KMS-11 (cell line): Measurements from ENCODE around the gene PHACTR3.

Experiments
- H2AFZ ChIP-seq: fragments of 200-600 bp; sonication (generic); 2 replicates; pipeline ENCODE4 v1.6.1; 2016; ENCODE audit warnings: antibody characterized with exemption, mixed run types, low read depth
- H3K27ac ChIP-seq: fragments of 200-600 bp; sonication (generic); 2 replicates; pipeline ENCODE4 v1.6.1; 2016; ENCODE audit warnings: mild to moderate bottlenecking, mixed run types
- H3K27me3 ChIP-seq: fragments of 200-600 bp; sonication (generic); 2 replicates; pipeline ENCODE4 v1.6.1; 2017; ENCODE audit warnings: mild to moderate bottlenecking, low read depth, mixed run types, moderate library complexity; ENCODE audit not compliant: insufficient read depth
- H3K36me3 ChIP-seq: fragments of 200-600 bp; sonication (generic); 2 replicates; pipeline ENCODE4 v1.6.1; 2017; ENCODE audit warnings: mild to moderate bottlenecking, mixed run types; ENCODE audit not compliant: insufficient read depth
- H3K4me1 ChIP-seq: fragments of 200-600 bp; sonication (generic); 2 replicates; pipeline ENCODE4 v1.6.1; 2016; ENCODE audit warnings: mild to moderate bottlenecking, low read depth, mixed run types; ENCODE audit not compliant: poor library complexity, severe bottlenecking
- H3K4me2 ChIP-seq: fragments of 200-600 bp; sonication (generic); 2 replicates; pipeline ENCODE4 v1.7.0; 2016; ENCODE audit warnings: mild to moderate bottlenecking, mixed run types
- H3K4me3 ChIP-seq: fragments of 200-600 bp; sonication (generic); IDR thresholded peaks from 2 replicates; pipeline ENCODE4 v1.6.1; 2017; ENCODE audit warnings: low read depth, low read length, mixed read lengths; ENCODE audit not compliant: insufficient read depth
- H3K79me2 ChIP-seq: fragments of 200-600 bp; sonication (generic); 2 replicates; pipeline ENCODE4 v1.6.1; 2016; ENCODE audit warnings: low read depth, mixed run types; ENCODE audit not compliant: insufficient read depth
- H3K9ac ChIP-seq: fragments of 200-600 bp; sonication (generic); 2 replicates; pipeline ENCODE4 v1.6.1; 2016; ENCODE audit warnings: mild to moderate bottlenecking, mixed run types
- H4K20me1 ChIP-seq: fragments of 200-600 bp; sonication (generic); 2 replicates; pipeline ENCODE4 v1.6.1; 2016; ENCODE audit warnings: mild to moderate bottlenecking, mixed run types; ENCODE audit not compliant: insufficient read depth
- CTCF ChIP-seq: fragments of 200-600 bp; sonication (generic); conservative IDR thresholded peaks from 2 replicates; pipeline ENCODE4 v1.6.1; 2017; ENCODE audit warnings: low read depth, mild to moderate bottlenecking, antibody characterized with exemption, low read length, moderate library complexity, mixed read lengths

PHACTR3 gene

DNA sequence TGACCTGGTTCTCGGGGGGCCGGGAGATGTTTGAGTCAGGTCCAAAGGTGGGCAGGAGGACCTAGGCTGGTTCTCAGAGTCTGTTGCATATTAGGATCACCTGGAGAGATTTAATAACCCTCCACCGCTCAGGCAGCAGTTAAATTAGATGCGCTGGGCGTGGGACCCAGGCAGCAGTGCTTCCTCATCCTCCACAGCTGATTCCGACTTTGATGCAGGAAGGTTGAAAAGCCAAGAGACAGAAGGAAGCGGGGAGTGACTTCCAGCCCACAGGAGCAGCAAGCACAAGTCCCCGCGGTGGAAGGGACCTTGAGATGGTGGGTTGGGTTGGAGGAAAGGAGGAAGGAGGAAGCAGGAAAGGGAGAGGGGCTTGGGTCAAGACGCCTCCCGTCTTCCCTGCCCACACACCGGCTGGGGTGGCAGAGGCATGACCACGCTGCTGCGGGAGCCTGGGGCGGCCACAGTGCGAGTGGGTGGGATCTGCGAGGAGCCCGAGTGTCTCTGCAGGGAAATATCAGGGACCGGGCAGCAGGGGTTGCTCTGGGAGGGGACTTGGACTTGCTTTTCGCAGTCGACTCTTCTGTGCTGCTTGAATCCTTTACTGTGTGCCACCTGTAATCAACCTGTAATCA lies 146.0 kb downstream of the PHACTR3 start:
- Histone ChIP-seq H4K20me1 (no peaks in the 10 kb centered on the region), H3K79me2 (no peaks in the 10 kb centered on the region), H2AFZ (peak overlapping the region; percentile 85), H3K4me2 (no peak overlapping the region; the same call in 1 of the 2 replicates), H3K36me3 (no peaks in the 10 kb centered on the region), H3K4me1 (peaks cover 37% of the 10 kb centered on the region), H3K27me3 (no peaks in the 10 kb centered on the region), H3K4me3 (no peak overlapping the region), H3K27ac (no peak overlapping the region), H3K9ac (no peak overlapping the region)
- no peak for TF ChIP-seq CTCF

- H3K4me2 ChIP-seq, result peak overlapping the region; percentile 96
Measured at GRCh38 chr20:59751075-59751711, 146.9 kb downstream of the PHACTR3 start.

GRCh38 chr20:59752101-59752586 lies 147.8 kb downstream of the PHACTR3 start:
- H3K9ac ChIP-seq, result peak overlapping the region; percentile 43
- H3K4me1 ChIP-seq, result peaks cover 37% of the 10 kb centered on the region
- no peak overlapping the region for H3K4me3 ChIP-seq
- H3K27ac ChIP-seq, result peak overlapping the region; percentile 82
- H3K36me3 ChIP-seq, result no peaks in the 10 kb centered on the region
- peak overlapping the region; percentile 85 for H2AFZ ChIP-seq
- peak overlapping the region; percentile 96 for H3K4me2 ChIP-seq
- TF ChIP-seq CTCF, result no peak
- no peaks in the 10 kb centered on the region for H3K27me3 ChIP-seq
- no peaks in the 10 kb centered on the region for H3K79me2 ChIP-seq
- no peaks in the 10 kb centered on the region for H4K20me1 ChIP-seq

More at GRCh38 chr20:59751075-59751711, 146.9 kb downstream of the PHACTR3 start:
- peak; percentile 92 for TF ChIP-seq CTCF
- H3K27ac ChIP-seq, result peak overlapping the region; percentile 82
- H3K4me1 ChIP-seq, result peaks cover 37% of the 10 kb centered on the region
- no peaks in the 10 kb centered on the region for H3K79me2 ChIP-seq
- H4K20me1 ChIP-seq, result no peaks in the 10 kb centered on the region
- no peaks in the 10 kb centered on the region for H3K27me3 ChIP-seq
- H3K4me3 ChIP-seq, result no peak overlapping the region
- H3K36me3 ChIP-seq, result no peaks in the 10 kb centered on the region
- H3K9ac ChIP-seq, result peak overlapping the region; percentile 43
- H2AFZ ChIP-seq, result peak overlapping the region; percentile 85

DNA sequence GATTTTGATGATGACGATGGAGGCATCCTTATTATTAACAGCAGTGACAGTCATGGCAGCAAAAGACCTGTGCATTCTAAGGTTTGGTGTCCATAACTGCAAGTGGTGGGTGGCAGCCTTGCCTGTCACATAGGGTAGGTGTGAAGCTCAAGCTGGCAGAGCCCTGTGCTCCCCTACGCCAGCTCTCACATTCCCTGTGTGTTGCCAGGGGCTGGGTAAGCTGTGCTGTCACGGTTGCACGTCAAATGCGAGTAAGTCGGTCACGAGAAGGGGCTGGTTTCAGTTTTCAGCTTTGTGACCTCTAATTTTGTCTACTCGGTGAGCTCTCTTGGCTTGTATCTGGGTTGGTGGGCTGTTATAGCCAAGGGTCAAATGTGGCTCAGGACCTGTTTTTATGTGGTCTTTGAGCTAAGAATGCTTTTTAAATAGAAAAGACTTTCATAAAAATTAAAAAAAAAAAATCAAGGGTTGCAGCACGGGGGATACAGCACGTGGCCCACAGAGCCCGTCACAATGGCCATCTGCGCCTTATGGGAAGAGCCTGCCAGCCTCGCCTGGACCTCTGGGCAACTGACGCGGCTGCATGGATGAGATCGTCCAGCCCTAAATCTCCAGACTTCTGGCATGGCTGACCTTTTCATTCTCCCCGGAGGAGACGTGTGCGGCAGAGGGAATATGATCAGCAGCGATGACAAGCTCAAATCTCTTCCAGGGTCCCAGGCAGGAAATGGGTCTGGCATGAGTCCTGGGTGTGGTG lies 148.5 kb downstream of the PHACTR3 start:
- Histone ChIP-seq H3K4me1 (peaks cover 37% of the 10 kb centered on the region), H2AFZ (peak overlapping the region; percentile 85), H3K27ac (peak overlapping the region; percentile 82), H3K4me3 (no peak overlapping the region), H3K79me2 (no peaks in the 10 kb centered on the region), H3K9ac (peak overlapping the region; percentile 43), H3K36me3 (no peaks in the 10 kb centered on the region), H3K4me2 (peak overlapping the region; percentile 96), H3K27me3 (no peaks in the 10 kb centered on the region), H4K20me1 (no peaks in the 10 kb centered on the region)
- no peak for TF ChIP-seq CTCF
